GM19328 (cell line): ENCODE measurements around the gene VASN.
"Not testable (repeated sequence)": the region's sequence is repeated elsewhere in the genome, so short reads cannot be mapped to it uniquely, and the experiment has no call there.

ENCODE experiments used
- ATAC-seq: cut with Tn5 transposase; IDR thresholded peaks from one replicate; pipeline ENCODE4 v1.9.1; 2021; ENCODE audit warnings: mild to moderate bottlenecking, moderate library complexity; ENCODE audit not compliant: unreplicated experiment

Gene VASN

DNA sequence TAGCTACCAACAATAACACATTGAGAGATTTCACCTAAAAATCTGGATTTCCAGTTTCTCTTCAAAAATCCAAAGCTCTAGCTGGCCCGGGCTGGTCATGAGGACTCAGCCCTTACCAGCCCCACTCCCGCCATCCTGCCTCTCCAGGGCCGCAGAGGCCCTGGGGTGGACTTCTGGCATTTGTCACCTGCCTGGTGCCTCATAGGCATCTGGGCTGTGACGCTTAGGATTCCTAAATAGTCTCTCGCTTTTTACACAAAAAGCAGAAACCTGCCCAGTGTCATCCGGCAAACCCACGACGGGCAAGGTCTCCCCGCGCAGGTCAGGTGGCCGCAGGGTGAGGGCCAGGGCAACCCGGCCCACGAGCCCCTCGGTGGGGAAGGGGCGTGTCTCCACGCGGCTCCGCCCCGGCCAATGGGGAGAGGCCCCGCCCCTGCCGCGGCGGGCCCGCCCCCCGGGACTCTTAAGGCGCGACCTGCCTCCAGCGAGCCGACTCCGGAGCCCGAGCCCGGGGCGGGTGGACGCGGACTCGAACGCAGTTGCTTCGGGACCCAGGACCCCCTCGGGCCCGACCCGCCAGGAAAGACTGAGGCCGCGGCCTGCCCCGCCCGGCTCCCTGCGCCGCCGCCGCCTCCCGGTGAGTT is at the start of gene VASN:
TSS of gene VASN (plus strand) at position 492 of the 644 bp plus-strand sequence. CDS start 9,030 bp downstream, outside the sequence.
- ATAC-seq = no peak

DNA sequence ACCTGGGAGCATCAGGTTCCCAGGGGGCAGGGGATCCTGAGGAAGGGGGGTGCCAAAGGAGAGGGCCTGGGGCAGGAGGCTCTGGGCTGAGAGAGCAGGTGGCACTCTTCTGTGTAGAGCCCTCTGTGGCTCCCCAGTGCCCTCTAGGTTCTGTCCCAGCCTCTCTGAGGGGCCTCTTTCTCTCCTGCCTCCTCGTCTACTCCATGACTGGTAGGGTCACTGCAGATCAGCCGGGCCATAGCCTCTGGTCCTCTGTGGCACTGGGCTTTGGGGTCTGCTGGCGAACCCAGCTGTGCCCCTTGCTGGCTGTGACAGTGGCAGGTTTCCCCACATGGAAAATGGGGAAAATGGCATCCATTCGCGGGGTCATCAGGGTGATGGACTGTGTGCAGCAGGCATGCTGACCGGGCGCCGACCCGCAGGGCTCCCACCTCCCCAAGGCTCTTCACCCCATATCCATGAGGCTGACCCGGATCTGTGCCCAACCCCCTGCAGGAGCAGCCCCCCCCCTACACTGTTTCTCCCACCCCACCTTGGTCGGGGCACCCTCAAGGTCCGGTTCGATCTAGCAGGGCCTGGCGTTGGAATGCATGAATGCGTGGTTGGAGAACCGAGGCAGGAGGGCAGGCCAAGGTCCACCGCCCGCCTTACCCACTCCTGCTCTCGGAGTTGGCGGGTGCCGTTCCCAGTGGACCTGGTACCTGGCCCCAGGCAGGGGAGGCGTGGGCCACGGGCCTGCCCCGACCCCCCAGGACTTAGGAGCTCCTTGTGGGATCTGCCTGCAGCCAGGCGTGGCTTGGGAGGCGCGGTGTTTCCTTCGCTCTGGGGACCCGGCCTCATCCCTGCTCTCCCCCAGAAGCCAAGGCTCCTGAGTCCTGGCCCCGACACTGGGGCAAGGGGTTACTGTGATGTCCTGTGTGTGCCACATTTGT is 49.3 kb upstream of the VASN start:
- ATAC-seq = no peak

DNA sequence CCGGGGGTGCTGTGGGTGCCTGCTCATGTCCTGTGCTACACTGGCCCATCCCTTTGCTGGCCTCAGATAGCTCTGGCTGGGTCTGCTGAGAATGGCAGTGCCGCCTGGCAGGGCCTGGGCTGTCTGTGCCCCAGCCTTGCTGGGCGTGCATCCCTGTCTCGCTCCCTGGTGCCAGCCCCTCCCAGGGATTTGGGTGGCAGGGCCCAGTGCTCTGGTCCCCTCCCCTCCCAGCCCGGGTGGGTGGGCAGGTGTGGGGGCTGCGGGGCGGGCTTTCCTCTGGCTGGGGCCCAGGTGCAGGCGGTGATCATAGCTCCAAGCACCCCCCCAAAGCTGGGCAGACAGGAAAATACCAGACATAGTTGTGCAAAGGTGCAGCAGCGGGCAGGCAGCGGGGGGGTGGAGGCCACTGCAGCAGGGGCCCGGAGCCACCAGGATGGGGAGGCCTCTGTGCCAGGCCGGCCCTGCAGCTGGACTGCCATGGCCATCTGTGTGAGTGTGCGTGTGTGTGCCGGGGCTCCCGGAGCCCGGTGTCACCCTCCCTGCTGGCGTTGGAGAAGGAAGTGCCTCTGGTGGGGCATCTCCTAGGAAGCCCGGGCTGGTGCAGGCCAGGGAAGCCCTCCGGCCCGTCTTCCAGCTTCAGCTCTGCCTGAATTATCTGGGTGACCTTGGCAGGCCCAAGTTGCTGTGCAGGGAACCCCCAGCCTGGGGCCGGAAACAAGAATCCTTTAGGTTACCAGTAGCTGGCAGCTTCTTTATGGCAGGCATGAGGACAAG is 48.4 kb upstream of the VASN start:
- no peak for ATAC-seq

DNA sequence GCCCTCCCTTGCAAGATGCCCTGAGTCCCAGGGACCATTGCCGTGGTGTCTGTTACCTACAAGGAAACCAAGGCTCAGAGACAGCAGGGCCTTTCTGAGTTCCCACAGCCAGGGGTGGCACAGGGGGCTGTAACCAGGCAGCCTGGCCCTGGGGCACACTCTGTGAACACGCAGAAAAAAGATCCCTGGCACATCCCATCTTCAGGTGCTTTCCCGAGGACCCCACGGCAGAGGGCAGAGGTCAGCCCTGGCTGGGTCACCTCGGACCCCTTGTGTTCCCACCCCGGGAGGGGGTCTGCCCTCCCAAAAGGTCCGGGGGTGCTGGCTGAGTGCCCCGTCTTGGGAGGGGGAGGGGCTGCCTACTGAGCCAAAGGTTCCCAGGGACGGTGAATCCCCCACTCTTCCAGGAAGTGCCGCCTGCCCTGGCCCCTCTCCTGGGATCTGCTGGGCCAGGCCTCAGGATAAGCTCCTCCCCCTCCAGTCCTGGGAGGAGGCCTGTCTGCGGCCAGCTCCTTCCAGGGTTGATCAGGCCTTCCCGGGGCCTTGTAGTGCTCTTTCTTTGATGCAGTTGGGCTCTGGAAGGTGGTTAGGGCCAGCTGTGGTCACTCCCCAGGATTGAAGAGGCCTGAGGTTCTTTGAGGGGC is 47.7 kb upstream of the VASN start:
- no peak for ATAC-seq

DNA sequence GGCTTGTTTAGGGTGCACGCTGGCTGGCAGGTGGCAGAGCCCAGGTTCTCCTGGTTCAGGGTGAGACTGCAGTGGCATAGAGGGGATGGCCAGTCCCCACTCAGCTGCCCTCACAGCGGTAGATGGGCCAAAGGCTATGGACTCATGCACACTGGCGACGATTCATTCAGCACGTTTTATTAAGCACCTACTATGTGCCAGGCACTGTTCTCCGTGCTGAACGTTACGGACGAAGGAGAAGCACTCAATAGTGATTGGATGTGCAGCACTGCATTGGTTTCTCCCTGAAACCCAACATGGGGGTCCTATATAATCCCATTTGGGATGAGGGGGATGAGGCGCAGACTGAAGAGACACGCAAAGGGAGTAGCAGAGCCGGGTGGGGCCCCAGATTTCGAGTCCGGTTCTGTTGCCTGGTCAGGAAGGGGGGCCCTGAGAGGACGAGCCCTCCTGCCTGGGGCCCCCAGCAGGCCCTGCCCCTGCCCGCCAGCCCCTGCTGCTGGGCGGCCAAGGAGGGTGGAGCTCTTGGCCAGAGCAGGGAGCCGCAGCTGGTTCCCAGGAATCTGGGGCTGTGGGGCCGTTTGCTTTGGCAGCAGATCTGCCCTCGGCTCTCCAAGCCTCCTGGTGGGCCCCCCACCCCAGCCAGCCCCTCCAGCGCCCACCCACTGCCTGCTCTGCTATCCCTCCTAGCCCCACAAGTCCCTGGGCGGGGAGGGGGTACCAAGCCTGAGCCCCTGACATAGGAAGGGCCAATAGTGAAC is 47.0 kb upstream of the VASN start:
- ATAC-seq = no peak

DNA sequence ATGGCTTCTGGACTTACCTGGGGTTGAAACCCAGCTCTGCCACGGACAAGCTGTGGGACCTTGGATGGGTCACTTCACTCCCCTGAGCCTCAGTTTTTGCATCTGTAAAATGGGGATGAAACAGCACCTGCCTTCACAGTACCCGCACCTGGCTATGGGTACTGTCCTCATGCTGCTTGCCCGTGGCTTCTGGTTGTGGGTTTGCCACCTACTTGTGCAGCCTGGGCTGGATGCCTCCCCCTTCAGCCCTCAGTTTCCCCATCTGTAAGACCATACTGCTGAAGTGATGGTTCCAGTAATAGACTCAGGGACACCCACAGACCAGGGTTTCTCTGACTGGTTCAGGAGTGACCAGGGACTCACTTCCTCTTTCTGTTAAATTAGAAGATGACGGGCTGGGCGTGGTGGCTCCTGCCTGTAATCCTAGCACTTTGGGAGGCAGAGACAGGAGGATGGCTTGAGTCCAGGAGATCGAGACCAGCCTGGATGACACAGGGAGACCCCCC is 46.3 kb upstream of the VASN start:
- ATAC-seq = no peak

DNA sequence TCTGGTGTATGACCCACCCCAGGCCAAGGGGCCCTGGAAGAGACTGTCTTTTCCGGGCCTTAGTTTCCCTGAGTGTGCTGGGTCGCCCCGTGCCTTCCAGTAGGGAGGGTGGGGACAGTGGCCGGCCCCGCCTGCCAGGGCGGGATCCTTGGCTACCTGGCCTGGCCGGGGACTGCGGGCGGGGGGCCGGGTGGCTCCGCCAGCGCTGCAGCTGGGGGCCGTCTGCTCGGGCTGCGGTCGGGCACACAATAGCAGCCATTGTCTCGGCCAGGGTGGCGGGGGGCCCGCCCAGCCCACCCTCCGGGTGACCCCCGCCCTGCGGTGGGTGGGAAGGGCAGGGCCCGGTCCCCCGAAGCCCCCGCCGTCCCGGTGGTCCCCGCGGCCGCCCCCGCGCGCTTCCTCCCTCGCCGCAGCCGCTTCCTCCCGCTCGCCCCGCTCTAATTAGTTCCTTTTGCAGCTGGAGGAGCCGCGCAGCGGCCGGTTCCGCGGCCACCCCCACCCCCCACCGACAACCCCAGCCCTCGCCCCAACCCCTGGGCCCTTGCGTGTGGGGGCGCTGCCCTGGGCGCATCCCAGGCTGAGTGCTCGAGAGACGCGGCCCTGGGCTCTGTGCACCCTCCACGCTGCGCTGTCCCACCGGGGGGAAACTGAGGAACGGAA is 44.1 kb upstream of the VASN start:
- ATAC-seq = no peak

DNA sequence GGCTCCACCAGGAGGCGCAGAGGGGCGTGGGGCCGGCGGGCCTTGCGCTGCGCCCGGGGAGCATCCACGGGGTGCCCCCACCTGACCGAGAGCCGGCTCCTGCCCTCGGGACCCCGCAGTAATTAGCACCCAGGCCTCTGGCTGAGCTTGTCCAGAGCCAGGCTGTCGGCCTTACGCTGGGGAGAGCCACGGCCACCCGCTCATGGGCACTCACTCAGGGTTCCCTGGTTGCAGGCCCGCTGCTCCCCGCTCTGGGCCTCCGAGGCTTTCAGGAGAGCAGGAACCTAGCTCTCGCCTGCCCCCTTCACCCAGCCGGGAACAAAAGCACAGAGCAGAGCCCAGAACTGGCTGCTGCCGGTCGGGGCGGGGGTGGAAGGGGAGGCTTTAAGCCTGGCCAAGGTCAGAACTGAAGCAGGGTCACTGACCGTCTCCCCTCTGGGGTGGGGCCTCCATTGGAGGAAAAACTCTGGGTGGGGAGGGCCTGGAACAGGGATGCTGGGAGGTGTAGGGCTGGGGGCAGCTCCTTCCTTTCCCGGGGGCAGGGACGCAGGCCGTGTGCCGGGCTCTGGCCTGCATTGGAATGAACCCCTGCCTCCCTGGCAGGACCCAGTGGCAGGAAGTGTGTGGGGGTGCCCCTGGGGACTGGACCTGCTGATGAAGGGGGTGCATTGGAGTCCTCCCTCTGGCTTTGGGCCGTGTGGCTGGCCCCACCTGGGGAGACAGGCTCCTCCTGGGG is 43.4 kb upstream of the VASN start:
- no peak for ATAC-seq

DNA sequence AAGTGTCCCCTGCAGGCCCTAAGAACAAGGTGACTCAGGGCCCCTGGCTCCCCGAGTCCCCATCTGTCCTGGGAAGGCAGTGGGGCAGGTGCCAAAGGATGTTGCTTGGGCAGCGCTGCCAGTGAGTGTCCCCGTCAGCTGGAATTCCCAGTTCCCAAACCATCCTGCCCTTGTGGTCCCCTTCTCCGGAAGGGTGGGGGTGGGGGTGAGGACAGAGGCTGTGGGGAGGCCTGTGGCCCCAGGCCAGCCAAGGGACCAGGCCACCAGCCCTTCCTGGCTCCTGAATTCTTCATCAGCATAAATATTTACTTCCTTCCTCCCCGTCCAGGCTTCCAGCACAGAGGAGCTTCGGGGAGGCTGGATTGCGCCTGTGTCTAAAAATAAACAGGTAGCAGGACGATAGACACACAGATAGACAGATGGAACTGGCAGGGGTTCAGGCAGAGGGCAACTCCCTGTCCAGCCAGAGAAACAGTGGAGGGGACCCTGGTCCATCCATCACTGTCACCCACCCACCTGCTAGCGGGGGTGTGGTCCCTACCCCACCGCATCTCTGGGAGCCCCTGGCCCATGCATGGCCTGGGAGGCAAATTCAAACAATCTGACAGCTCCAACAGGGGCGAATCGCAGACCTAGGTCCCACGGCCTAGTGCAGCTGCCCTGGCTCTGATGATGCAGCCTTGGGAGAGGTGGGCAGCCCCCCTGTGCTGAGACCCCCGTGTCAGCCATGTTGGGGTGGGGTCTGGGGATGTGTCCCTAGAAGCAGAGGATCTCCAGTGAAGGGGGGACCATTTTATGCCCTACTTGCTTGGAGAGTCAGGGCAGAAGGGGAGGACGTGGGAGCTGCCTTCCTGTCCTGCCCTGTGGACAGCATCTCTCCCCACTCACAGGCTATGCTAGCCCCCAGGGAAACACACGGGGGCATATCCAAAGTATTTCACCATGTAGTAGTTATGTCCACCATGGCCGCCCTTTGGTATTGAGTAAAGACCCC is 42.6 kb upstream of the VASN start:
- ATAC-seq = no peak

DNA sequence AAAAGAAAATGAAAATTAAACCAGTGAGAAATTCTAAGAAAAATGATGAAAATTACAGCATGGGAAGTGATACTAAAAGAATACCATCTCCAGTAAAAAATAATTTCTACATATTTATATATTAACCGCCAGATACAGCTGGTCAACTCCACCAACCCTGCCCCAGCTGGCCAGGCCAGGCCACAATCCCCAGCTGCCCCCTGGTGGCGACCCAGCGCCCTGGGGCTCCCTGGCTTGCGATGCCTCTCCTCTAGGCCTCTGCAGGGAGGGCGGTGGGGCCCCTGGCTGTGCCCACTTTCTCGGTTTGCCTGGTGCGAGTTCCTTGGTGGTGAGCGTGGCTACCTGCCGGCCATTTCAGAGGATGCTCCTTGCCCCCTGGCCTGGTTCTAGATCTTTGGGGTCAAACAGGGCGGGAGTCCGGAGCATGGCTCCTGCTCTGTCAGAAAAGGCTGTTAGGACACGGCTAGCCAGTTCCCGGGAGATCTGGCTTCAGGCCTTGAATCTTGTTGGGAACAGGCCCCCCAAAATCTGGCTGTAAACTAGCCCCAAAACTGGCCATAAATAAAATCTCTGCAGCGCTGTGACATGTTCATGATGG is 41.3 kb upstream of the VASN start:
- ATAC-seq = no peak

DNA sequence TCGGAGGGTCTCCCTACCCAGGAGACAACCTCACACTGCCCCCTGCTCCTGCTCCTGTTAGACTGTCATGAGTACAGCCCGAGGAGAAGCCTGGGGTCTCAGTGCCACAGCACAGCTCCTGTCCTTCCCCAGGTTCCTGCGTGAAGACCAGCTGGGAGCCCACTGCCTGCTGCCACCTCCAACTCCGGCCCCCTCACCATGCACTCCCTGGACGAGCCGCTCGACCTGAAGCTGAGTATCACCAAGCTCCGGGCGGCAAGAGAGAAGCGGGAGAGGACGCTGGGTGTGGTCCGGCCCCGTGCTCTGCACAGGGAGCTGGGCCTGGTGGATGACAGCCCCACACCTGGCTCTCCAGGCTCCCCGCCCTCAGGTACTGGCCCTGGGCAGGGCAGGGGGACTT is 39.6 kb upstream of the VASN start:
- no peak for ATAC-seq

DNA sequence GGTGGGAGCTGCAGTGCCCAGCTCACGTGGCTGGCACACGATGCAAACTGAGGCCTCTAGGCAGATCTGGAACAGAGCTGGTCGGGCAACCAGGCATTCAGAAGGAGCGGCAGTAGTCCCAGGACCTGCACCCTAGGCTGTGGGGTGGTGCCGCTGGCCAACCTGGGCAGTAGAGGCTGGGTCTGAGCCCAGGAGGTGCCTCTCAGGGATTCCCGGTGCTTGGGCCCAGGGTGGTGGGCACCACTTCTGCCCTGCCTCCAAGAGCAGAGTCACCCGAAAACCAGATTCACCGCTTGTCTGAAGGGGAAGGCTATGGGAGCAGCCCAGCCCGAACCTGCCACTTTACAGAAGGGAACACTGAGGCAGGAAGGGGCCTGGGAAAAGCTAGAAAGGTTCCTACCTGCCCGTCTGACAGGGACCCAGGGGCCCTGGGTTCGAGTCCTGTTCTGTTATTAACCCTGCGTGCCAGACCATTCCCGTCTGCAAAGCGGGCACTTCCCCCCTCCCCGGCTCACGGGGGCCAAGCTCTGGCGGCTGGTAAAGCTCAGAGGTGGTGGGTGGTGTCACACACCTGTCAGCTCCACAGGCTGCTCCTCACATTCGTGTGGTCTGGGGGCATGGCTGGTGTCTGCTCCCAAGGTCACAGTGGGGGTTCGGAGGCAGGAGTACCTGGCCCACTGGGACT is 38.9 kb upstream of the VASN start:
- no peak for ATAC-seq

DNA sequence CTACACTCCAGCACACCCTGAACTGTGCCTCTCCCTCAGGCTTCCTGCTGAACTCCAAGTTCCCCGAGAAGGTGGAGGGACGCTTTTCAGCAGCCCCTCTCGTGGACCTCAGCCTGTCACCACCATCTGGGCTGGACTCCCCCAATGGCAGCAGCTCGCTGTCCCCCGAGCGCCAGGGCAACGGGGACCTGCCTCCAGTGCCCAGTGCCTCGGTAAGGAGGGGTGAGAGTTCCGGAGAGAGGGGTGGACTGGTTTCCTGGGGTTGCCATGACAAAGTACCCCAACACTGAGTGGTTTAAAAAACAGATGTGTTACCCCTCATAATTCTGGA is 38.4 kb upstream of the VASN start:
- no peak for ATAC-seq

DNA sequence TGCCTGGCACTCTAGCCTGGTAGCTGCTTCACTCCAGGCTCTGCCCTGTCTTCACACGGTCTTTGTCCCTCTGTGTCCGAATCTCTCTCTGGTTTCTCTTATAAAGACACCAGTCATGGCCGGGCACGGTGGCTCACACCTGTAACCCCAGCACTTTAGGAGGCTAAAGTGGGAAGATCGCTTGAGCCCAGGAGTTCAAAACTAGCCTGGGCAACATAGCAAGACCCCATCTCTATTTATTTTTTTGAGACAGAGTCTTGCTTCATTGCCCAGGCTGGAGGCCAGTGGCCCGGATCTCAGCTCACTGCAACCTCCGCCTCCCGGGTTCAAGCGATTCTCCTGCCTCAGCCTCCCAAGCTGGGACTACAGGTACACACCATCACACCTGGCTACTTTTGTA is 37.9 kb upstream of the VASN start:
- not testable (repeated sequence) for ATAC-seq

DNA sequence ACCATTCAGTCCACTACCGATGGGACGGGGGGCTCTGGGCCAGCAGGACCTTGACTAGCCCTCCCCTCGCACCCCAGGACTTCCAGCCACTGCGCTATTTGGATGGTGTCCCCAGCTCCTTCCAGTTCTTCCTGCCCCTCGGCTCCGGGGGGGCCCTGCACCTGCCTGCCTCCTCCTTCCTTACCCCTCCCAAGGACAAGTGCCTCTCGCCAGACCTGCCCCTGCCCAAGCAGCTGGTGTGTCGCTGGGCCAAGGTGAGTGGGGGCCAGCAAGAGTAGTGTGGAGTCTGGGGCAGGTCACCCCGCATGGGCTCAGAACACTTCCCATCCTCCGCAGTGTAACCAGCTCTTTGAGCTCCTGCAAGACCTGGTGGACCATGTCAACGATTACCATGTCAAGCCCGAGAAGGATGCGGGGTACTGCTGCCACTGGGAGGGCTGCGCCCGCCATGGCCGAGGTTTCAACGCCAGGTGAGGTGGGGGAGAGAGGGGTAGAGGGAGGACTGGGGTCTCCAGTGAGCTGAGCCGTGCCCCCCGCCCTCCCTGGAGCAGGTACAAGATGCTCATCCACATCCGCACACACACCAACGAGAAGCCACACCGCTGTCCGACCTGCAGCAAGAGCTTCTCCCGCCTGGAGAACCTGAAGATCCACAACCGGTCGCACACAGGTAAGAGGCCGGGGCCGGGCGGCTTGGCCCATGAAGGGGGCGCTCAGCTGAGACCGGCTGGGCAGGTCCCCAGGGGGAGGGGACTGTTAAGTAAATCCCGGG is 36.7 kb upstream of the VASN start:
- no peak for ATAC-seq
